H9 (cell line): ENCODE results near the gene JUNB. TPM values are rescaled to one million over a fixed set of nuclear protein-coding genes. Genes with fewer than 3 reads are reported as not detected.

Source experiments
- DNase-seq: peaks from one replicate; pipeline ENCODE4 v3.0.0-alpha.2; 2017
- H2AFZ ChIP-seq: one replicate; pipeline ENCODE4 v1.6.1; 2013; ENCODE audit warnings: mild to moderate bottlenecking, low read length, control low read depth, moderate library complexity
- H2AK5ac ChIP-seq: 2 replicates; pipeline ENCODE4 v1.6.1; 2013; ENCODE audit warnings: low read length, control low read depth, mixed read lengths; ENCODE audit not compliant: insufficient read length
- H2BK120ac ChIP-seq: one replicate; pipeline ENCODE4 v1.6.1; 2013; ENCODE audit warnings: low read depth, mild to moderate bottlenecking, low read length, control low read depth, inconsistent platforms; ENCODE audit not compliant: poor library complexity, severe bottlenecking
- H2BK12ac ChIP-seq: 2 replicates; pipeline ENCODE4 v1.6.1; 2013; ENCODE audit warnings: low read length, control low read depth, mixed read lengths, low read depth; ENCODE audit not compliant: insufficient read length
- H2BK15ac ChIP-seq: 2 replicates; pipeline ENCODE4 v1.6.1; 2013; ENCODE audit warnings: low read depth, low read length, control low read depth
- H2BK20ac ChIP-seq: one replicate; pipeline ENCODE4 v1.6.1; 2013; ENCODE audit warnings: low read depth, mild to moderate bottlenecking, low read length, control low read depth, inconsistent platforms; ENCODE audit not compliant: poor library complexity, severe bottlenecking
- H2BK5ac ChIP-seq: 2 replicates; pipeline ENCODE4 v1.6.1; 2013; ENCODE audit warnings: low read length, control low read depth, mixed read lengths; ENCODE audit not compliant: insufficient read length
- H3K14ac ChIP-seq: 2 replicates; pipeline ENCODE4 v1.6.1; 2013; ENCODE audit warnings: low read length, control low read depth; ENCODE audit not compliant: insufficient read depth
- H3K18ac ChIP-seq: 2 replicates; pipeline ENCODE4 v1.6.1; 2013; ENCODE audit warnings: low read depth, mild to moderate bottlenecking, mixed read lengths, low read length, control low read depth; ENCODE audit not compliant: insufficient read length
- H3K23ac ChIP-seq: 2 replicates; pipeline ENCODE4 v1.6.1; 2013; ENCODE audit warnings: low read length, control low read depth, mixed read lengths, low read depth; ENCODE audit not compliant: insufficient read length
- H3K23me2 ChIP-seq: 2 replicates; pipeline ENCODE4 v1.6.1; 2013; ENCODE audit warnings: low read depth, mild to moderate bottlenecking, mixed read lengths, low read length, control low read depth; ENCODE audit not compliant: insufficient read length, poor library complexity, severe bottlenecking
- H3K27ac ChIP-seq: 2 replicates; pipeline ENCODE4 v1.5.1; 2013; ENCODE audit warnings: low read length, control low read depth, mixed read lengths, low read depth; ENCODE audit not compliant: insufficient read length
- H3K27me3 ChIP-seq: 2 replicates; pipeline ENCODE4 v1.6.1; 2013; ENCODE audit warnings: low read length, control low read depth, inconsistent platforms; ENCODE audit not compliant: insufficient read depth
- H3K4ac ChIP-seq: 2 replicates; pipeline ENCODE4 v1.6.1; 2013; ENCODE audit warnings: low read depth, mild to moderate bottlenecking, control low read depth, inconsistent platforms, low read length, moderate library complexity
- H3K4me1 ChIP-seq: 2 replicates; pipeline ENCODE4 v1.6.1; 2013; ENCODE audit warnings: low read length, control low read depth, inconsistent platforms; ENCODE audit not compliant: insufficient read depth
- H3K4me2 ChIP-seq: 2 replicates; pipeline ENCODE4 v1.6.1; 2013; ENCODE audit warnings: low read length, control low read depth, mixed read lengths; ENCODE audit not compliant: insufficient read length, insufficient read depth
- H3K56ac ChIP-seq: 2 replicates; pipeline ENCODE4 v1.6.1; 2013; ENCODE audit warnings: low read depth, mild to moderate bottlenecking, mixed read lengths, low read length, control low read depth; ENCODE audit not compliant: insufficient read length
- H3K79me1 ChIP-seq: 2 replicates; pipeline ENCODE4 v1.6.1; 2013; ENCODE audit warnings: low read depth, mild to moderate bottlenecking, moderate library complexity, low read length, control low read depth, inconsistent platforms; ENCODE audit not compliant: insufficient read depth, poor library complexity, severe bottlenecking
- H3K79me2 ChIP-seq: 2 replicates; pipeline ENCODE4 v1.6.1; 2013; ENCODE audit warnings: low read length, control low read depth, inconsistent platforms; ENCODE audit not compliant: insufficient read depth
- H3K9ac ChIP-seq: 2 replicates; pipeline ENCODE4 v1.6.1; 2013; ENCODE audit warnings: low read length, control low read depth, mixed read lengths; ENCODE audit not compliant: insufficient read length; ENCODE audit errors: extremely low read depth
- H3K9me3 ChIP-seq: one replicate; pipeline ENCODE4 v1.6.1; 2013; ENCODE audit warnings: low read depth, low read length, inconsistent platforms; ENCODE audit not compliant: control insufficient read depth
- H3T11ph ChIP-seq: one replicate; pipeline ENCODE4 v1.6.1; 2013; ENCODE audit warnings: mild to moderate bottlenecking, low read length, control low read depth, inconsistent platforms
- H4K20me1 ChIP-seq: one replicate; pipeline ENCODE4 v1.6.1; 2013; ENCODE audit not compliant: control insufficient read depth, insufficient read length, insufficient read depth
- H4K5ac ChIP-seq: 2 replicates; pipeline ENCODE4 v1.6.1; 2013; ENCODE audit warnings: low read depth, mild to moderate bottlenecking, mixed read lengths, low read length, control low read depth; ENCODE audit not compliant: insufficient read length
- H4K8ac ChIP-seq: replicated peaks from 2 replicates; pipeline ENCODE4 v1.6.1; 2013; ENCODE audit warnings: low read length, control low read depth, mixed read lengths, low read depth; ENCODE audit not compliant: insufficient read length
- H4K91ac ChIP-seq: 2 replicates; pipeline ENCODE4 v1.6.1; 2013; ENCODE audit warnings: low read depth, mild to moderate bottlenecking, moderate library complexity, mixed read lengths, low read length, control low read depth; ENCODE audit not compliant: insufficient read length
- H3K27ac Mint-ChIP-seq, 3 experiments: 2 replicates in 2 of 3; 3 replicates in 1 of 3; pipeline ENCODE4 v1.8.0; 2020 to 2021; ENCODE audit warnings: mixed read lengths in 3 of 3, mild to moderate bottlenecking in 1 of 3, moderate library complexity in 1 of 3
- H3K27me3 Mint-ChIP-seq: 2 replicates; pipeline ENCODE4 v1.8.0; 2021; ENCODE audit warnings: low read depth, mild to moderate bottlenecking, moderate library complexity, mixed read lengths
- H3K36me3 Mint-ChIP-seq, 3 experiments: 2 replicates in 2 of 3; 3 replicates in 1 of 3; pipeline ENCODE4 v1.8.0; 2020 to 2021; ENCODE audit warnings: low read depth in 3 of 3, mixed read lengths in 3 of 3; ENCODE audit not compliant: insufficient read depth in 1 of 3
- H3K4me1 Mint-ChIP-seq, 2 experiments: 2 replicates each; pipeline ENCODE4 v1.8.0; 2020; ENCODE audit warnings: mixed read lengths in 2 of 2
- H3K4me3 Mint-ChIP-seq, 2 experiments: 2 replicates in 1 of 2; 3 replicates in 1 of 2; pipeline ENCODE4 v1.8.0; 2020 to 2021; ENCODE audit warnings: mild to moderate bottlenecking in 2 of 2, mixed read lengths in 2 of 2, moderate library complexity in 1 of 2
- H3K9me3 Mint-ChIP-seq, 2 experiments: 2 replicates in 1 of 2; 3 replicates in 1 of 2; pipeline ENCODE4 v1.8.0; 2020; ENCODE audit warnings: mild to moderate bottlenecking in 2 of 2, mixed read lengths in 2 of 2, moderate library complexity in 1 of 2
- CTCF ChIP-seq: fragments of 200-600 bp; sonication (generic); conservative IDR thresholded peaks from 3 replicates; pipeline ENCODE4 v1.8.0; 2021; ENCODE audit warnings: antibody characterized with exemption, mild to moderate bottlenecking
- WGBS: extraction: QIAGEN DNeasy Blood & Tissue Kit; methylation state at CpG from one replicate; pipeline ENCODE4 v1.1.7; 2013; ENCODE audit warnings: missing lambda C conversion rate, low lambda C conversion rate, mixed read lengths; ENCODE audit not compliant: insufficient read length; ENCODE audit errors: extremely low coverage; 5-methylcytosine and 5-hydroxymethylcytosine counted together
- total RNA-seq: library from RNA; stranded (reverse); gene quantifications from 2 replicates; pipeline ENCODE4 v1.2.1, GENCODE V29; 2021

The JUNB gene
- total RNA-seq, 1 experiment from 2014 or later, result 15.9 TPM

- peak; percentile 45 for DNase-seq
These were observed 9.7 kb downstream of the JUNB start for GRCh38 chr19:12800923-12801465.

More at GRCh38 chr19:12800923-12801465, 9.7 kb downstream of the JUNB start:
- Histone ChIP-seq H3K23me2 (peaks cover 18% of the 10 kb centered on the region), H4K20me1 (no peaks in the 10 kb centered on the region), H3K27me3 (no peaks in the 10 kb centered on the region), H3K23ac (no peak overlapping the region), H3K79me2 (no peaks in the 10 kb centered on the region), H2AK5ac (no peak overlapping the region), H2BK15ac (no peak overlapping the region), H2BK20ac (no peak overlapping the region), H3K79me1 (peaks cover 4% of the 10 kb centered on the region), H3K9ac (peak overlapping the region; percentile 85), H3K27ac (no peak overlapping the region), H3K14ac (peak overlapping the region; percentile 86), H3K4me2 (peak overlapping the region; percentile 84), H3K4me1 (no peaks in the 10 kb centered on the region; the same call in 1 of the 2 replicates), H4K91ac (no peak overlapping the region), H2BK5ac (no peak overlapping the region), H3T11ph (no peak overlapping the region), H4K8ac (no peak overlapping the region), H2BK12ac (no peak overlapping the region), H2AFZ (no peak overlapping the region), H3K4ac (no peak overlapping the region), H3K18ac (peak overlapping the region; percentile 73), H2BK120ac (no peak overlapping the region), H3K56ac (no peak overlapping the region), H3K9me3 (no peaks in the 10 kb centered on the region), H4K5ac (no peak overlapping the region)
- Mint-ChIP-seq H3K4me1 (peaks cover 18 to 20% of the 10 kb centered on the region in 2 experiments), H3K36me3 (peaks cover 11 to 44% (median 35%) of the 10 kb centered on the region in 3 experiments; a peak in 6 of 7 replicates), H3K27me3 (peaks cover 6% of the 10 kb centered on the region), H3K27ac (peak overlapping the region in 1 of 3 experiments; percentile 81; a peak in 1 of 7 replicates), H3K9me3 (no peaks in the 10 kb centered on the region; a peak in 1 of 5 replicates), H3K4me3 (peak overlapping the region; percentile 91 to 94)
- WGBS, result no CpG with 5 or more reads among the region's 38 CpGs
- TF ChIP-seq CTCF, result no peak
